GM23338 (cell line): Measurements from ENCODE around the gene EQTN. TPM values are rescaled to one million over a fixed set of nuclear protein-coding genes. Genes with fewer than 3 reads are reported as not detected.

Experiments
- ATAC-seq: fragments of 200-7000 bp; cut with Tn5 transposase; 3 replicates; pipeline ENCODE4 v1.9.1; 2020
- DNase-seq: peaks from one replicate; pipeline ENCODE4 v3.0.0-alpha.2; 2015; ENCODE audit warnings: low spot score
- H2AFZ ChIP-seq: fragments of 200-600 bp; sonication (generic); 2 replicates; pipeline ENCODE4 v1.8.0; 2016; ENCODE audit warnings: antibody characterized with exemption, mild to moderate bottlenecking, moderate library complexity
- H3F3A ChIP-seq: fragments of 200-600 bp; sonication (generic); replicated peaks from 2 replicates; pipeline ENCODE4 v1.8.0; 2017; ENCODE audit warnings: antibody characterized with exemption, mixed run types, low read depth
- H3K27ac ChIP-seq: fragments of 200-600 bp; sonication (generic); 2 replicates; pipeline ENCODE4 v1.6.1; 2016; ENCODE audit warnings: low read depth
- H3K27me3 ChIP-seq: fragments of 200-600 bp; sonication (generic); 2 replicates; pipeline ENCODE4 v1.8.0; 2016; ENCODE audit warnings: mild to moderate bottlenecking, mixed run types, moderate library complexity; ENCODE audit not compliant: insufficient read depth
- H3K36me3 ChIP-seq: fragments of 200-600 bp; sonication (generic); 2 replicates; pipeline ENCODE4 v1.8.0; 2016; ENCODE audit warnings: mild to moderate bottlenecking; ENCODE audit not compliant: insufficient read depth
- H3K4me1 ChIP-seq: fragments of 200-600 bp; sonication (generic); 2 replicates; pipeline ENCODE4 v1.8.0; 2016; ENCODE audit warnings: mild to moderate bottlenecking, moderate library complexity; ENCODE audit not compliant: insufficient read depth
- H3K4me2 ChIP-seq: fragments of 200-600 bp; sonication (generic); 2 replicates; pipeline ENCODE4 v1.7.1; 2017; ENCODE audit warnings: mixed run types
- H3K4me3 ChIP-seq: fragments of 200-600 bp; sonication (generic); 2 replicates; pipeline ENCODE4 v1.6.1; 2016; ENCODE audit warnings: mixed run types
- H3K79me2 ChIP-seq: fragments of 200-600 bp; sonication (generic); replicated peaks from 2 replicates; pipeline ENCODE4 v1.8.0; 2017; ENCODE audit warnings: mild to moderate bottlenecking; ENCODE audit not compliant: insufficient read depth
- H3K9me2 ChIP-seq: fragments of 200-600 bp; sonication (generic); 2 replicates; pipeline ENCODE4 v1.8.0; 2017; ENCODE audit not compliant: insufficient read depth
- H4K20me1 ChIP-seq: fragments of 200-600 bp; sonication (generic); replicated peaks from 2 replicates; pipeline ENCODE4 v1.8.0; 2017; ENCODE audit warnings: mild to moderate bottlenecking; ENCODE audit not compliant: insufficient read depth
- H3K27ac Mint-ChIP-seq: 2 replicates; pipeline ENCODE4 v1.8.0; 2020; ENCODE audit warnings: inconsistent platforms, mild to moderate bottlenecking, moderate library complexity, mixed read lengths
- H3K27me3 Mint-ChIP-seq: 3 replicates; pipeline ENCODE4 v1.8.0; 2022; ENCODE audit warnings: low read depth, mild to moderate bottlenecking, moderate library complexity, mixed read lengths, inconsistent platforms; ENCODE audit not compliant: insufficient read depth, poor library complexity
- H3K36me3 Mint-ChIP-seq: 3 replicates; pipeline ENCODE4 v1.8.0; 2021; ENCODE audit warnings: low read depth, mild to moderate bottlenecking, inconsistent platforms, moderate library complexity, mixed read lengths
- H3K4me1 Mint-ChIP-seq: 3 replicates; pipeline ENCODE4 v1.8.0; 2020; ENCODE audit warnings: mild to moderate bottlenecking, inconsistent platforms, mixed read lengths
- H3K4me3 Mint-ChIP-seq: 3 replicates; pipeline ENCODE4 v1.8.0; 2021; ENCODE audit warnings: moderate library complexity, mild to moderate bottlenecking, inconsistent platforms, mixed read lengths
- H3K9me3 Mint-ChIP-seq: 3 replicates; pipeline ENCODE4 v1.8.0; 2020; ENCODE audit warnings: moderate library complexity, mild to moderate bottlenecking, inconsistent platforms, mixed read lengths
- CREB1 ChIP-seq: fragments of 250-450 bp; sonication (Bioruptor Pico); IDR thresholded peaks from 2 replicates; pipeline ENCODE4 v1.5.0; 2020; ENCODE audit warnings: low read depth, mild to moderate bottlenecking, moderate library complexity
- CTCF ChIP-seq, 2 experiments: fragments of 200-600 bp in 1 of 2; sonication (generic) in 1 of 2; conservative IDR thresholded peaks; 2 replicates each; pipeline versions ENCODE4 v1.5.1 to v1.6.1; 2016 to 2017; ENCODE audit warnings: antibody characterized with exemption in 2 of 2, low read depth in 2 of 2, mild to moderate bottlenecking in 2 of 2, moderate library complexity in 1 of 2
- EZH2 ChIP-seq: fragments of 200-600 bp; sonication (generic); IDR thresholded peaks from one replicate; pipeline ENCODE4 v1.8.0; 2017; ENCODE audit warnings: antibody characterized with exemption, mild to moderate bottlenecking, low read depth; ENCODE audit not compliant: unreplicated experiment
- EZH2phosphoT487 ChIP-seq: fragments of 200-600 bp; sonication (generic); IDR thresholded peaks from one replicate; pipeline ENCODE4 v1.8.1; 2018; ENCODE audit warnings: antibody characterized with exemption; ENCODE audit not compliant: unreplicated experiment
- REST ChIP-seq: IDR thresholded peaks from one replicate; pipeline ENCODE4 v1.6.1; 2018; ENCODE audit warnings: antibody characterized with exemption; ENCODE audit not compliant: unreplicated experiment
- ZNF462 ChIP-seq: fragments of 250-450 bp; sonication (Bioruptor Pico); IDR thresholded peaks from 2 replicates; pipeline ENCODE4 v1.5.0; 2020; ENCODE audit warnings: mild to moderate bottlenecking, moderate library complexity
- polyA plus RNA-seq: library from polyadenylated mRNA; unstranded; fragments of >200 nt; fragmentation: Nextera tagmentation; extraction: Ambion mirVana; gene quantifications from 2 replicates; pipeline ENCODE4 v1.2.1, GENCODE V29; 2016
- total RNA-seq: library from RNA; depleted of rRNA; stranded (reverse); fragments of >200 nt; shearing (Covaris generic); gene quantifications from 2 replicates; pipeline ENCODE4 v1.2.3, GENCODE V29; 2014

Gene EQTN
- total and polyA plus RNA-seq, 2 experiments from 2014 or later, result 0.24 TPM; not detected in 1

GRCh38 chr9:27292659-27293405, 4.1 kb downstream of the EQTN start:
- no peak for ATAC-seq
- no peak overlapping the region for H3K4me2 ChIP-seq

GRCh38 chr9:27291292-27291691, 5.7 kb downstream of the EQTN start:
- no peak overlapping the region for H3K27ac Mint-ChIP-seq
- ATAC-seq (no peak), DNase-seq (no peak)
- H3K4me3 Mint-ChIP-seq, result no peak overlapping the region
- H3K27me3 Mint-ChIP-seq, result no peaks in the 10 kb centered on the region
- TF ChIP-seq ZNF462 (CRISPR knock-in tag) (no peak), EZH2 (no peak), CTCF (conservative IDR thresholded peaks at IDR 0.05; ENCODE audit: low read depth in 2 of 2) (no peak), CREB1 (CRISPR knock-in tag) (no peak), REST (no peak)
- Histone ChIP-seq H3K36me3 (no peaks in the 10 kb centered on the region), H3K27ac (no peak overlapping the region), H3K79me2 (no peaks in the 10 kb centered on the region), H4K20me1 (no peaks in the 10 kb centered on the region), H3K4me2 (no peak overlapping the region), H3K4me3 (no peak overlapping the region), H3K4me1 (no peaks in the 10 kb centered on the region), H3F3A (no peaks in the 10 kb centered on the region), H2AFZ (no peak overlapping the region), H3K27me3 (no peaks in the 10 kb centered on the region), H3K9me2 (peaks cover 7% of the 10 kb centered on the region; the same call in 1 of the 2 replicates)
- peaks cover 3% of the 10 kb centered on the region; the same call in 2 of the 3 replicates for H3K4me1 Mint-ChIP-seq
- no peaks in the 10 kb centered on the region for H3K36me3 Mint-ChIP-seq
- H3K9me3 Mint-ChIP-seq, result no peaks in the 10 kb centered on the region

More at GRCh38 chr9:27292659-27293405, 4.1 kb downstream of the EQTN start:
- no peak for TF ChIP-seq EZH2phosphoT487
- H3F3A ChIP-seq, result no peaks in the 10 kb centered on the region
- no peak overlapping the region for H3K4me3 Mint-ChIP-seq
- DNase-seq, result no peak
- H3K36me3 ChIP-seq, result no peaks in the 10 kb centered on the region
- no peaks in the 10 kb centered on the region for H3K79me2 ChIP-seq
- H3K4me3 ChIP-seq, result no peak overlapping the region
- no peaks in the 10 kb centered on the region for H3K36me3 Mint-ChIP-seq
- H3K27ac ChIP-seq, result no peak overlapping the region
- no peaks in the 10 kb centered on the region for H3K27me3 ChIP-seq
- no peaks in the 10 kb centered on the region for H3K27me3 Mint-ChIP-seq
- no peaks in the 10 kb centered on the region for H4K20me1 ChIP-seq
- no peak overlapping the region; the same call in 1 of the 2 replicates for H3K27ac Mint-ChIP-seq
- peaks cover 7% of the 10 kb centered on the region; the same call in 1 of the 2 replicates for H3K9me2 ChIP-seq
- no peak overlapping the region for H2AFZ ChIP-seq
- no peaks in the 10 kb centered on the region for H3K4me1 ChIP-seq
- H3K9me3 Mint-ChIP-seq, result no peaks in the 10 kb centered on the region
- H3K4me1 Mint-ChIP-seq, result peaks cover 3% of the 10 kb centered on the region; the same call in 2 of the 3 replicates
